Stomach (tissue), 4 donors: ENCODE data around the gene SELENOM.

Experiments
- CTCF ChIP-seq, 7 experiments: fragments of 450-650 bp in 4 of 7; fragments of 200-600 bp in 3 of 7; sonication (generic) in 3 of 7; IDR thresholded peaks; one replicate each; pipeline ENCODE4 v1.5.1; 2016 to 2019; ENCODE audit warnings: antibody characterized with exemption in 7 of 7, control low read depth in 2 of 7, mild to moderate bottlenecking in 1 of 7
- EP300 ChIP-seq: sonication (generic); formaldehyde crosslinking; IDR thresholded peaks from one replicate; pipeline ENCODE4 v1.6.1; 2017; ENCODE audit warnings: antibody characterized with exemption
- POLR2A ChIP-seq, 4 donors: fragments of 450-650 bp; IDR thresholded peaks; one replicate each; pipeline ENCODE4 v1.6.1; 2016; ENCODE audit warnings: antibody characterized with exemption in 4 of 4, control low read depth in 2 of 4, mild to moderate bottlenecking in 1 of 4, moderate library complexity in 1 of 4
- POLR2AphosphoS5 ChIP-seq, 3 donors: sonication (generic); formaldehyde crosslinking; IDR thresholded peaks; one replicate each; pipeline ENCODE4 v1.6.1; 2016; ENCODE audit warnings: antibody characterized with exemption in 3 of 3

- TF ChIP-seq EP300 (no peak), CTCF (IDR thresholded peaks at IDR 0.05) (no peak), POLR2A (IDR thresholded peaks at IDR 0.05) (no peak), POLR2AphosphoS5 (IDR thresholded peaks at IDR 0.05) (no peak)
These were observed 46.0 kb upstream of the SELENOM start for GRCh38 chr22:31153357-31153756.
